Esophagus squamous epithelium (tissue), 5 donors: ENCODE data around the gene NUDT8. TPM values are rescaled to one million over a fixed set of nuclear protein-coding genes. Genes with fewer than 3 reads are reported as not detected.
"Not testable (repeated sequence)": the region's sequence is repeated elsewhere in the genome, so short reads cannot be mapped to it uniquely, and the experiment has no call there.

ENCODE experiments used
- DNase-seq: peaks from one replicate; lab custom pipeline; 2025; lab: John Stamatoyannopoulos, UW
- H3K27ac ChIP-seq, 4 donors: fragments of 200-600 bp; sonication (generic); one replicate each; pipeline ENCODE4 v1.5.1; 2016 to 2019; ENCODE audit warnings: mild to moderate bottlenecking in 1 of 4
- H3K27me3 ChIP-seq, 4 donors: fragments of 200-600 bp; sonication (generic); 1 replicate in 3 of 4; 2 replicates in 1 of 4; pipeline versions ENCODE4 v1.5.1 to v1.6.0; 2017 to 2021; ENCODE audit warnings: antibody characterized with exemption in 1 of 4
- H3K36me3 ChIP-seq, 3 donors: fragments of 200-600 bp; sonication (generic); one replicate each; pipeline ENCODE4 v1.5.1; 2016 to 2019
- H3K4me1 ChIP-seq, 3 donors: fragments of 200-600 bp; sonication (generic); one replicate each; pipeline ENCODE4 v1.5.1; 2017 to 2019
- H3K4me3 ChIP-seq, 4 donors: fragments of 200-600 bp; sonication (generic); 1 replicate in 3 of 4; 2 replicates in 1 of 4; pipeline ENCODE4 v1.5.1; 2016 to 2019; ENCODE audit warnings: mild to moderate bottlenecking in 2 of 4, moderate library complexity in 1 of 4
- H3K9me3 ChIP-seq, 3 donors: fragments of 200-600 bp; sonication (generic); one replicate each; pipeline ENCODE4 v1.5.1; 2016 to 2019
- CTCF ChIP-seq, 6 experiments: fragments of 450-650 bp in 4 of 6; fragments of 200-600 bp in 2 of 6; sonication (generic) in 2 of 6; IDR thresholded peaks; one replicate each; pipeline ENCODE4 v1.5.1; 2016 to 2019; ENCODE audit warnings: antibody characterized with exemption in 6 of 6, mild to moderate bottlenecking in 4 of 6, moderate library complexity in 4 of 6
- POLR2A ChIP-seq, 4 donors: fragments of 450-650 bp; IDR thresholded peaks; one replicate each; pipeline ENCODE4 v1.6.1; 2017; ENCODE audit warnings: antibody characterized with exemption in 4 of 4, mild to moderate bottlenecking in 4 of 4, moderate library complexity in 3 of 4
- WGBS, 2 donors: methylation state at CpG; one replicate each; pipeline ENCODE4 v1.1.5; 2018; 5-methylcytosine and 5-hydroxymethylcytosine counted together
- intact Hi-C: fragments of 100-400 bp; cut with DNase I; formaldehyde crosslinking; loops from one replicate; pipeline ENCODE4 v1.15.0; 2022
- total RNA-seq, 4 donors: library from RNA; depleted of rRNA; stranded (reverse); fragments of >200 nt; gene quantifications; one replicate each; pipeline ENCODE4 v1.1.0, GENCODE V29; 2016
- donor health status: DM: yes; HTN: yes; CAD: no.

NUDT8 gene
- total RNA-seq, 4 donors from 2014 or later: 37.5 to 68.0 (median 47.0) TPM

- no peak overlapping the region for H3K4me3 ChIP-seq
- DNase-seq: no peak
- H3K27ac ChIP-seq: no peak overlapping the region
- TF ChIP-seq CTCF (IDR thresholded peaks at IDR 0.05) (no peak), POLR2A (IDR thresholded peaks at IDR 0.05) (no peak)
- H3K27me3 ChIP-seq: no peaks in the 10 kb centered on the region
- intact Hi-C loops: no loop called here
- WGBS, 2 donors: 85 to 86% methylated on average over 10 to 11 of the region's 12 CpGs
- H3K9me3 ChIP-seq: no peaks in the 10 kb centered on the region
- H3K4me1 ChIP-seq: peaks cover 3 to 21% (median 7%) of the 10 kb centered on the region in 3 donors
- H3K36me3 ChIP-seq: peaks cover 0 to 49% (median 0%) of the 10 kb centered on the region in 3 donors
Measured at GRCh38 chr11:67662142-67662834, 32.6 kb upstream of the NUDT8 start.

- peaks cover 7 to 36% (median 15%) of the 10 kb centered on the region in 3 donors for H3K4me1 ChIP-seq
- DNase-seq, H3K27me3 ChIP-seq, H3K9me3 ChIP-seq, intact Hi-C loops, H3K4me3 ChIP-seq, H3K27ac ChIP-seq: not testable (repeated sequence)
- 48 to 80% methylated on average over 3 to 4 of the region's 5 CpGs for WGBS, 2 donors
- H3K36me3 ChIP-seq: peaks cover 0 to 34% (median 0%) of the 10 kb centered on the region in 3 donors
Measured at GRCh38 chr11:67660752-67661151, 31.0 kb upstream of the NUDT8 start.

- intact Hi-C loops, H3K27ac ChIP-seq: not testable (repeated sequence)
- WGBS, 2 donors: 30 to 49% methylated on average over 3 to 5 of the region's 5 CpGs
Measured at GRCh38 chr11:67659651-67660165, 30.0 kb upstream of the NUDT8 start.

GRCh38 chr11:67657300-67657699, 27.6 kb upstream of the NUDT8 start:
- intact Hi-C loops: no loop called here

More at GRCh38 chr11:67659651-67660165, 30.0 kb upstream of the NUDT8 start:
- DNase-seq, H3K4me3 ChIP-seq, H3K27me3 ChIP-seq, H3K9me3 ChIP-seq: not testable (repeated sequence)
- peaks cover 7 to 37% (median 15%) of the 10 kb centered on the region in 3 donors for H3K4me1 ChIP-seq
- peaks cover 0 to 24% (median 0%) of the 10 kb centered on the region in 3 donors for H3K36me3 ChIP-seq

GRCh38 chr11:67656278-67656922, 26.7 kb upstream of the NUDT8 start:
- Histone ChIP-seq H3K27ac (peak overlapping the region in 3 of 4 donors; percentile 4 to 49 (median 44)), H3K27me3 (no peaks in the 10 kb centered on the region), H3K4me1 (peaks cover 7 to 44% (median 15%) of the 10 kb centered on the region in 3 donors), H3K9me3 (no peaks in the 10 kb centered on the region), H3K4me3 (no peak overlapping the region), H3K36me3 (no peaks in the 10 kb centered on the region)
- 33 to 59% methylated on average over 4 of the region's 4 CpGs for WGBS, 2 donors
- intact Hi-C loops: no loop called here
- TF ChIP-seq POLR2A (IDR thresholded peaks at IDR 0.05) (no peak), CTCF (IDR thresholded peaks at IDR 0.05) (no peak)
- no peak for DNase-seq

More at GRCh38 chr11:67657300-67657699, 27.6 kb upstream of the NUDT8 start:
- H3K36me3 ChIP-seq: no peaks in the 10 kb centered on the region
- H3K4me3 ChIP-seq: no peak overlapping the region
- peak overlapping the region; percentile 4 to 71 (median 32) for H3K27ac ChIP-seq
- H3K27me3 ChIP-seq: no peaks in the 10 kb centered on the region
- DNase-seq: no peak
- TF ChIP-seq CTCF (IDR thresholded peaks at IDR 0.05): no peak
- no peak for TF ChIP-seq POLR2A (IDR thresholded peaks at IDR 0.05)
- H3K9me3 ChIP-seq: no peaks in the 10 kb centered on the region
- H3K4me1 ChIP-seq: peaks cover 7 to 41% (median 15%) of the 10 kb centered on the region in 3 donors
- 17 to 18% methylated on average over 3 of the region's 3 CpGs for WGBS, 2 donors

- Histone ChIP-seq H3K9me3 (no peaks in the 10 kb centered on the region), H3K27ac (no peak overlapping the region), H3K4me1 (peaks cover 7 to 54% (median 15%) of the 10 kb centered on the region in 3 donors), H3K27me3 (peaks cover 0 to 14% (median 0%) of the 10 kb centered on the region in 4 donors), H3K4me3 (no peak overlapping the region), H3K36me3 (no peaks in the 10 kb centered on the region)
- no peak for DNase-seq
- intact Hi-C loops: no loop called here
- TF ChIP-seq POLR2A (IDR thresholded peaks at IDR 0.05) (no peak), CTCF (IDR thresholded peaks at IDR 0.05) (no peak)
- WGBS, 2 donors: 72 to 75% methylated on average over 9 of the region's 9 CpGs
Measured at GRCh38 chr11:67654225-67654624, 24.5 kb upstream of the NUDT8 start.
